ENCODE measurements around the gene SLC38A8. TPM values are rescaled to one million over a fixed set of nuclear protein-coding genes. Genes with fewer than 3 reads are reported as not detected.

Gene SLC38A8
- polyA plus RNA-seq, 1 donor from 2014 or later = not detected

DNA sequence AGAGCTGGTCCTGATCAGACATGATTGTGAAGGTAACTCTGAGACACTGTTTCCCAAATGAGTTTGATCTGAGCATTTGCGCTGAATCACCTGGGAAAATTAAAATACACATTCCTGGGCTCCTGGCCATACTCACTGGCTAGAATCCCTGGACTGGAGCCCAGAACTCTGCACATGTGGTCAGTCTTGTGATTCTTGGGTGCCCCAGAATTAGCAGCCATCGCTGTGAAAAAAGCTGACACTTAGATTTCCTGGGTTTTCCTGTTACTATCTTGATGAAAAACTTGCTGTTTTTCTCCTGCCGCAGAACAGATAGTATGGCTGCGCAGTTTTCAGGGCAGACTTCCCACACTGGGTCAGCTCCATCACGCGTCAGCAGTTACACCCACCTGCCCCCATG lies 50.0 kb downstream of the SLC38A8 start:
- no peak for TF ChIP-seq POLR2AphosphoS5 (IDR thresholded peaks at IDR 0.05)
- no peak for TF ChIP-seq CTCF (IDR thresholded peaks at IDR 0.05; ENCODE audit: poor library complexity, severe bottlenecking)
- no peak for TF ChIP-seq TAF1 (IDR thresholded peaks at IDR 0.05; ENCODE audit: low read depth)
- TF ChIP-seq, protein P1, sequence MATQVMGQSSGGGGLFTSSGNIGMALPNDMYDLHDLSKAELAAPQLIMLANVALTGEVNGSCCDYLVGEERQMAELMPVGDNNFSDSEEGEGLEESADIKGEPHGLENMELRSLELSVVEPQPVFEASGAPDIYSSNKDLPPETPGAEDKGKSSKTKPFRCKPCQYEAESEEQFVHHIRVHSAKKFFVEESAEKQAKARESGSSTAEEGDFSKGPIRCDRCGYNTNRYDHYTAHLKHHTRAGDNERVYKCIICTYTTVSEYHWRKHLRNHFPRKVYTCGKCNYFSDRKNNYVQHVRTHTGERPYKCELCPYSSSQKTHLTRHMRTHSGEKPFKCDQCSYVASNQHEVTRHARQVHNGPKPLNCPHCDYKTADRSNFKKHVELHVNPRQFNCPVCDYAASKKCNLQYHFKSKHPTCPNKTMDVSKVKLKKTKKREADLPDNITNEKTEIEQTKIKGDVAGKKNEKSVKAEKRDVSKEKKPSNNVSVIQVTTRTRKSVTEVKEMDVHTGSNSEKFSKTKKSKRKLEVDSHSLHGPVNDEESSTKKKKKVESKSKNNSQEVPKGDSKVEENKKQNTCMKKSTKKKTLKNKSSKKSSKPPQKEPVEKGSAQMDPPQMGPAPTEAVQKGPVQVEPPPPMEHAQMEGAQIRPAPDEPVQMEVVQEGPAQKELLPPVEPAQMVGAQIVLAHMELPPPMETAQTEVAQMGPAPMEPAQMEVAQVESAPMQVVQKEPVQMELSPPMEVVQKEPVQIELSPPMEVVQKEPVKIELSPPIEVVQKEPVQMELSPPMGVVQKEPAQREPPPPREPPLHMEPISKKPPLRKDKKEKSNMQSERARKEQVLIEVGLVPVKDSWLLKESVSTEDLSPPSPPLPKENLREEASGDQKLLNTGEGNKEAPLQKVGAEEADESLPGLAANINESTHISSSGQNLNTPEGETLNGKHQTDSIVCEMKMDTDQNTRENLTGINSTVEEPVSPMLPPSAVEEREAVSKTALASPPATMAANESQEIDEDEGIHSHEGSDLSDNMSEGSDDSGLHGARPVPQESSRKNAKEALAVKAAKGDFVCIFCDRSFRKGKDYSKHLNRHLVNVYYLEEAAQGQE (IDR thresholded peaks at IDR 0.05; ENCODE audit: borderline replicate concordance) = no peak
- no peak for TF ChIP-seq RAD21 (conservative IDR thresholded peaks at IDR 0.05)
- no peak for TF ChIP-seq MXI1 (conservative IDR thresholded peaks at IDR 0.05; ENCODE audit: poor library complexity, severe bottlenecking)
- TF ChIP-seq EZH2 (IDR thresholded peaks at IDR 0.05; ENCODE audit: borderline replicate concordance, insufficient read depth, low read length, poor library complexity, severe bottlenecking) = no peak
- TF ChIP-seq SMC3 (conservative IDR thresholded peaks at IDR 0.05; ENCODE audit: poor library complexity) = no peak
- TF ChIP-seq EP300 (conservative IDR thresholded peaks at IDR 0.05; ENCODE audit: poor library complexity, severe bottlenecking) = no peak
- Histone ChIP-seq H3K27ac (ENCODE audit: low read length) (peak overlapping the region; percentile 39), H4K20me1 (ENCODE audit: insufficient read depth) (no peaks in the 10 kb centered on the region), H3K79me2 (replicated peaks; ENCODE audit: insufficient read depth, low read length) (no peaks in the 10 kb centered on the region), H3K4me3 (ENCODE audit: low read length) (no peak overlapping the region), H3K9me2 (ENCODE audit: insufficient read depth, low read length) (no peaks in the 10 kb centered on the region), H3K9ac (ENCODE audit: low read length) (no peak overlapping the region), H3K9me3 (ENCODE audit: low read length) (no peaks in the 10 kb centered on the region), H3K4me2 (ENCODE audit: low read length) (no peak overlapping the region), H3F3A (ENCODE audit: insufficient read depth, low read length, poor library complexity, severe bottlenecking) (no peaks in the 10 kb centered on the region), H3K36me3 (ENCODE audit: insufficient read depth, low read length) (no peaks in the 10 kb centered on the region), H2AFZ (ENCODE audit: low read depth, low read length) (no peak overlapping the region), H3K27me3 (ENCODE audit: insufficient read depth, low read depth, low read length) (no peaks in the 10 kb centered on the region)

DNA sequence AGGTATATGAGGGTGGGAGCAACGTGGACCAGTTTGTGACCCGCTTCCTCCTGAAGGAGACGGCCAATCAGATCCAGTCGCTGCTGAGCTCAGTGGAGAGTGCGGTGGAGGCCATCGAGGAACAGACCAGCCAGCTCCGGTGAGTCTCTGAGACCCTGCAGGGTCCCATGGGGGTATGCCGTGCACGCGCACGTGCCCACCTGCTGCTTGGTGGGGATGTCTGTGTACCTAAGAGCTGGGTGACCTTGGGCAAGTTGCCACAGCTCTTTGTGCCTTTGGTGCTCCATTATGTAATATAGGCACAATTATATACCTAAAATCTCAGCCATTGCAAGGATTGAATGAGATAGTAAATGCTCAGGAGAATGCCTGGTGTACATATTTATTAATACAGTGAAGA lies 52.1 kb downstream of the SLC38A8 start:
- no peaks in the 10 kb centered on the region for H3F3A ChIP-seq (ENCODE audit: insufficient read depth, low read length, poor library complexity, severe bottlenecking)
- no peak overlapping the region for H3K4me3 ChIP-seq (ENCODE audit: low read length)
- H3K9ac ChIP-seq (ENCODE audit: low read length) = no peak overlapping the region
- no peaks in the 10 kb centered on the region for H3K27me3 ChIP-seq (ENCODE audit: insufficient read depth, low read depth, low read length)
- no peak overlapping the region for H2AFZ ChIP-seq (ENCODE audit: low read depth, low read length)
- H4K20me1 ChIP-seq (ENCODE audit: insufficient read depth) = no peaks in the 10 kb centered on the region
- no peaks in the 10 kb centered on the region for H3K79me2 ChIP-seq (replicated peaks; ENCODE audit: insufficient read depth, low read length)
- no peak overlapping the region for H3K4me2 ChIP-seq (ENCODE audit: low read length)
- H3K27ac ChIP-seq (ENCODE audit: low read length) = no peak overlapping the region
- TF ChIP-seq, protein P1 (IDR thresholded peaks at IDR 0.05; ENCODE audit: borderline replicate concordance) = no peak
- TF ChIP-seq POLR2AphosphoS5 (IDR thresholded peaks at IDR 0.05) = no peak
- no peak for TF ChIP-seq CTCF (IDR thresholded peaks at IDR 0.05; ENCODE audit: poor library complexity, severe bottlenecking)
- no peak for TF ChIP-seq EP300 (conservative IDR thresholded peaks at IDR 0.05; ENCODE audit: poor library complexity, severe bottlenecking)
- TF ChIP-seq SMC3 (conservative IDR thresholded peaks at IDR 0.05; ENCODE audit: poor library complexity) = no peak
- no peak for TF ChIP-seq TAF1 (IDR thresholded peaks at IDR 0.05; ENCODE audit: low read depth)
- TF ChIP-seq MXI1 (conservative IDR thresholded peaks at IDR 0.05; ENCODE audit: poor library complexity, severe bottlenecking) = no peak
- TF ChIP-seq RAD21 (conservative IDR thresholded peaks at IDR 0.05) = no peak
- no peak for TF ChIP-seq EZH2 (IDR thresholded peaks at IDR 0.05; ENCODE audit: borderline replicate concordance, insufficient read depth, low read length, poor library complexity, severe bottlenecking)
- H3K9me3 ChIP-seq (ENCODE audit: low read length) = no peaks in the 10 kb centered on the region
- no peaks in the 10 kb centered on the region for H3K36me3 ChIP-seq (ENCODE audit: insufficient read depth, low read length)
- H3K9me2 ChIP-seq (ENCODE audit: insufficient read depth, low read length) = no peaks in the 10 kb centered on the region
